GM21737 (cell line): ENCODE results near the gene NCL.
"Not testable (repeated sequence)": the region's sequence is repeated elsewhere in the genome, so short reads cannot be mapped to it uniquely, and the experiment has no call there.

Source experiments
- ATAC-seq: cut with Tn5 transposase; IDR thresholded peaks from one replicate; pipeline ENCODE4 v1.9.1; 2021; ENCODE audit warnings: mild to moderate bottlenecking, moderate library complexity; ENCODE audit not compliant: unreplicated experiment

Gene NCL

DNA sequence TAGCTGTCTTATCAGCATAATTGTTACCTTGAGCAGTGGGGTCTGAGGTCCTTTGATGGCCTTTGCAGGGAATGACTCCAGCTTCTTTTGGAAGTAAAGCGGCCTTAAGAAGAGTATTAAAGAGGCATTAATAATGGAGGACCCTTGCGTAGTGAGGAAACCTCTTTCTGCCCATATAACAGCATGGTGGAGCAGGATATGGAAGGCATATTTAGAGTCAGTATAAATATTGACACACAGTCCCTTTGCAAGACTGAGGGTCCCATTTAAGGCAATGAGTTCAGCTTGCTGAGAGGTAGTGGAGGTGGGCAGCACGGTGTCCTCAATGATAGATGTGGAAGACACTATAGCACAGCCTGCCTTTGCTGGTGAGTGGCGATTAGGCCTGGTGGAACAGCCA, 32.7 kb downstream of the NCL start:
- no peak for ATAC-seq

DNA sequence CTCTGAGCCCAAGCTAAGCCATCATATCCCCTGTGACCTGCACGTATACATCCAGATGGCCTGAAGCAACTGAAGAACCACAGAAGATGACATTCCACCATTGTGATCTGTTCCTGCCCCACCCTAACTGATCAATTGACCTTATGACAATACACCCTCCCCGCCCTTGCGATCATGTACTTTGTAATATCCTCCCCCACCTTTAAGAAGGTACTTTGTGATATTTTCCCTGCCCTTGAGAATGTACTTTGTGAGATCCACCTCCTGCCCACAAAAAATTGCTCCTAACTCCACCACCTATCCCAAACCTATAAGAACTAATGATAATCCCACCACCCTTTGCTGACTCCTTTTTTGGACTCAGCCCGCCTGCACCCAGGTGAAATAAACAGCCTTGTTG, 33.8 kb downstream of the NCL start:
- ATAC-seq: not testable (repeated sequence)

DNA sequence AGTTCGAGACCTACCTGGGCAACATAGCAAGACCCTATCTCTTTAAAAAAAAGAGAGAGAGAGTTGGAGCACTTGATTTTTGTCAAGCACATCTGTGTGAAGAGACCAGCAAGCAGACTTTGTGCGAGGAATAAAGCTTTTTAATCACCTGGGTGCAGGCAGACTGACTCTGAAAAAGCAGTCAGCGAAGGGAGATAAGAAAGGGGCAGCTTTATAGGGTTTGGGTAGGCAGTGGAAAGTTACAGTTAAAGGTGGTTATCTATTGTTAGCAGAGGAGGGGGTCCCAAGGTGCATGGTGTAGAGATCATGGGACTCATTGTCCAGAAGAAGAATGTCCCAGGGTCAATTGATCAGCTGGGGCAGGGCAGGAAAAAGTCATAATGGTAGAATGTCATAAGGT, 34.4 kb downstream of the NCL start:
- ATAC-seq: no peak

DNA sequence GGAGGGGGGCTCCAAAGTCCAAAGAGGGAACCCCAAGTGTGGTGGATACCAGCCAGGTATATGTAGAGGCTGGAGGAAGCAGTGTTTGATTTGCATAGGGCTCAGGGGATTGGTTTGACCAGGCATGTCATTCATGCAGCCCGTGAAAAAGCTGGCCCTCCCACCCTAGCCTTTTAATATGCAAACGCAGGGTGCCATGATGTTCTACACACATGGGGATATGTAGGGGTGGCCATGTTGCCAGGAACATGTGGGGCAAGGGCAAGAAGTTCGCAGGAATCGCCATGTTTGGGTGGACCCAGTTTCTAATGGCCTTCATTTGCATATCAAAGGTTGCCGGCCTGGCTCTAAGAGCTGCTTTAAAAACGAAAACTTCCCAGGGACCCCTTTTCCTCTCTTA, 35.1 kb downstream of the NCL start:
- ATAC-seq: no peak

DNA sequence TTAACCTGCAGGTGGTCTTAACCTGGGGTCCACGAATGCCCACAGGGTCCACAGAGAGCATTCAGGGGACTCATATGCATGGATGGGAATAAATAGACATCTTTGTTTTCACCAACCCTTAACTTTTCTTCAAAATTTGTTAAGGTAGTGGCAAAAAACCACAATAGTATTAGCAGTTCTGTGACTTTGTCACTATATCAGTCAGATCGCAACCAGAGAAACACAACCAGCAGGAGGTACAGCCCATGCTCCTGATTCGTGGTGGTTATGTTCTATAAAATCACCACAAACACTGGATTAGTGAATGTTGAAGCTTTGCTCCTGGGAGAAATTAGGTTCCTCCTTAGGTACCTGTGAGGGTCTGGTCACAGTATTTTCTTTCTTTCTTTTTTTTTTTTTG, 37.2 kb downstream of the NCL start:
- ATAC-seq: no peak

DNA sequence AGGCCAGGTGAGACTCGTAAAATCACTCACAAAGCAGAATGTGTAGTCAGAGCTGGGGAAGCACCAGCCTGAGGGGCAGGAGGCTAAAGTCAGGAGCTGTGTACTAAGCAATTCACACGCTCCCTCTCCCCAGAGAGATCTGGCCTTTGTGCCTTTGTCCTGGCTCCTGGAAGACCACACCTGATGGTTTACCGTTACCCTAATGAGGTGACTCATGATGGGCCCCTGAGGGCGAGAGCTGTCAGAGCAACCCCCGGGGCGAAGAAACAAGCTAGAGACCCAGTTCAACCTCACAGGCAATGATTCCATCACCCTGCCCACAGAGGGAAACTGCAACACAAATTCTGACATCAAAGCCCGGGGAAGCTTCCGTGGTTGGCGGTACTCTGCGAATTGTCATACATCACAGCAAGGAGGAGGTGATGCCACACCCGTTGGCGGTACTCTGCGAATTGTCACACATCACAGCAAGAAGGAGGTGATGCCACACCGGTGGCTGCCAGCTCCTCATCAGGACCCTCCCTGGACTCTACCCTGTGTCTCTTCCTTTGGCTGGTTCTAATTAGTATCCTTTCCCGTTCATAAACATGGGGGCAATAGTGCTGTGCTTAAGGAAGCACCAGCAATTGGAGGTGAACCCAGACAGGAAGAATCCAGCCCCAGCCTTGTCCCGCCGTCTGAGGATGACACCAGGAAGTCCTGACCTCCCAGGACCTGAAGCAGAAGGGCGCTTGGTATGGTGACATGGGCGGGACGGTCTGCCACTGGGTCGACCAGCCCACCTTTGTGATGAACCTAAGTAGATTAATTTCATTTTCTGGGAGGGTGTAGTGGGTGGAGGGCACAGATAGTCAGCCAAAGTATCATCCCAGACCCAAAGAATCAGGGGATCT, 38.2 kb downstream of the NCL start:
- ATAC-seq: no peak

GRCh38 chr2:231425291-231425810, 38.9 kb downstream of the NCL start:
- ATAC-seq: no peak

- no peak for ATAC-seq
These were observed 41.1 kb downstream of the NCL start for GRCh38 chr2:231423176-231423575.

GRCh38 chr2:231422056-231422455, 42.2 kb downstream of the NCL start:
- ATAC-seq: no peak

- no peak for ATAC-seq
These were observed 43.2 kb downstream of the NCL start for GRCh38 chr2:231421051-231421580.

- ATAC-seq: no peak
These were observed 45.3 kb downstream of the NCL start for GRCh38 chr2:231418820-231419640.

GRCh38 chr2:231415029-231415428, 49.3 kb downstream of the NCL start:
- no peak for ATAC-seq

GRCh38 chr2:231413921-231414476, 50.3 kb downstream of the NCL start:
- ATAC-seq: no peak

- ATAC-seq: no peak
These were observed 50.8 kb downstream of the NCL start for GRCh38 chr2:231413456-231413855.

DNA sequence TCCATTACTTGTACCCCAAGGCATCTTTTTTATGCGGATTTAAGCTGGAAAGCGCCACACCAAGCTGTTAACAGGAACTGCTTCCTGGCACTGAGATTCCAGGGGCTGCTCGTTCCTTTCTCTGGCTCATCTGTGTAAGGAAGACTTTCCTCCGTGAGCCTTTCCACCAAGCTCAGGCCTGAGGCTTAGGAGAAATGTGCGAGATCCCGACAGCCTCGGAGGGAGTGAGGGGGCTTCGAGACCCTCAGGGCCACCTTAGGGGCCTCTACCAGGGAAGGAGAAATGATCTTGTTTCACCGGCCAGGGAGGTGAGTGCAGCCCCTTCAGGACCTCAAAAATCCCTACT, 51.7 kb downstream of the NCL start:
- no peak for ATAC-seq

DNA sequence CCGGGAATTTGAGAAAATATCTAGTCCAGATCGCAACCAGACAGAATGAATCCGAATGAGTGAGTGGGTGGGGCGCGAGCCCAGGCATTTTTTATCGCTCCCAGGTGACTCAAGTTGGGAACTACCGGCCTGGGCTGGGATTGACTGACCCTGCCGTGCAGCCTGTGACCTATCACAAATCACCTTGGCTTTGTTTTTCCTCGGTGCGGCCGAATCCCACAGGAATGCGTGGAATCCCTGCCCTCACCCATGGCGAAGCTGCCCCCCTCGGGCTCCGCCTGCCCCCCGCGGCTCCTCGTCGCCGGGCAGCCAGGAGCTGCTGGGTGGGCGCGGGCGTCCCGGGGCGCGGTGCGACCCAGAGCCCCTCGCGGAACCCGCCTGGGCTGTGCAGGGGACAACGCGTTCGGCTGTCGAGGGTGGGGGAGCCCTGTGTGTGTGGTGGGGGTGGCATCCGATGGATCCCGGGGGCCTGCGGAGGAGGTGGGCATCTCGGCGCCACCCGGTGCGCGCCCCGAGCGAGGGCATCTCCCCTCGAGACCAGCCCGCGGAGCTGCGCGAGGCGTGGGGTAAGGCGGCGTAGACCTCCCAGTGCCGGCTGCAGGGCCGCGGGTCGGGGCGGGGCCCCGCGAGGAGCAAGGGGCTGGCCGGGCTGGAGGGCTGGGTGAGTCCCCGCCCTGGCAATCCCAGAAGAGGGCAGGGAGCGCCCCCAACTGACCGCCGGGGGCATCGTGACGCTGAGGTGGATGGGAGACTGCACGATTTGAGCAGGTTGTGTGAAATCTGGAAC, 52.3 kb downstream of the NCL start:
- ATAC-seq: peak; percentile 99

DNA sequence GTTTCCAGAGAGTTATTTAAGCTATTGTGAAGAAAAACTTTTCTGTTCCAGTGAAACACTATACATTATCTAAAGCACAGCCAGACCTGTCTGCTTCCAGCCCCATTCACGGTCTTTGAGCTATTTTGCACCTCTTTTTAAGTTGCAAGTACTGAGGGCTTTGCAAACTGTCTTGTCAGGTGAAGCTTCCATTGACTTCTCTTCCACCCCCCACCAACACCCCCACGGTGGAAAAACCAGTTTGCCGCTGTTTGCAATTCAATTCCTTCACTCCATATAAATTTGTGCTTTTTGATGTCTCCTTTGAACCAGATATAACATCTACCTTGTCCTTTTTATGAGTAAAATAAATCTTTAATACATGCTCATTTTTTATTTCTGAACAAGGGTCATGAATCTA, 53.0 kb downstream of the NCL start:
- no peak for ATAC-seq

- ATAC-seq: no peak
These were observed 53.8 kb downstream of the NCL start for GRCh38 chr2:231410293-231411004.

DNA sequence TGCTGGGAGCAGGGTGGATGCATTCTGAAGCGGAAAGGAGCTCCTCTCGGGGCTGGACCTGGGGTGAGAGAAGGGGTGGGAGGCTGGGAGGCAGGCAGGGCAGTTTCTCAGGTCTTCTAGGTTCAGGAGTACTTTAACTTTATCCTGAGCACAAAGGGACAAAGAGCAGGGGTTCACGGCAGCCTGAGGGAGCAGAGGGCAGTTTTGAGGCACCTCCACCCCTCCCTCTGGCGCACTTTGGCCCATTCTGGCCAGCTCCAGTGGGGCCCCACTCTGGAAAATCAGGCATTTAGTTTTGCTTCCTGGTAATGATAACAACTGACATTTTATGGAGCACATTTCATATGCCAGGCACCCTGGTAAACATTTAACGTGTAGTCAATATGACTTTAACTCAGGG, 54.5 kb downstream of the NCL start:
- no peak for ATAC-seq

DNA sequence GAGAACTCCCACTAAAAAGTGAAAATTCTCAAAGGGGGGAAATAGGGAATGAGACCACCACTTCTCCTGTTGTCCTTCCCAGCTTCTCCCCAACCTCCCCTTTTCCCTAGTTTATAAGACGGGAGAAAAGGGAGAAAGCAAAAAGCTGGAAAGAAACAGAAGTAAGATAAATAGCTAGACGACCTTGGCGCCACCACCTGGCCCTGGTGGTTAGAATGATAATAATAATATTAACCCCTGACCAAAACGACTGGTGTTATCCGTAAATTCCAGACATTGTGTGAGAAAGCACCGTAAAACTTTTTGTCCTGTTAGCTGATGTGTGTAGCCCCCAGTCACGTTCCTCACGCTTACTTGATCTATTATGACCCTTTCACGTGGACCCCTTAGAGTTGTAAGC, 56.0 kb downstream of the NCL start:
- ATAC-seq: not testable (repeated sequence)
